DMS 273 (cell line): ENCODE data around the gene C16orf87.
A peak's percentile ranks its signal among the peaks of the same experiment; 100 is the strongest.

Experiments used
- DNase-seq: peaks from one replicate; lab custom pipeline; 2025; ENCODE audit not compliant: unreplicated experiment; lab: John Stamatoyannopoulos, UW

C16orf87 gene

DNA sequence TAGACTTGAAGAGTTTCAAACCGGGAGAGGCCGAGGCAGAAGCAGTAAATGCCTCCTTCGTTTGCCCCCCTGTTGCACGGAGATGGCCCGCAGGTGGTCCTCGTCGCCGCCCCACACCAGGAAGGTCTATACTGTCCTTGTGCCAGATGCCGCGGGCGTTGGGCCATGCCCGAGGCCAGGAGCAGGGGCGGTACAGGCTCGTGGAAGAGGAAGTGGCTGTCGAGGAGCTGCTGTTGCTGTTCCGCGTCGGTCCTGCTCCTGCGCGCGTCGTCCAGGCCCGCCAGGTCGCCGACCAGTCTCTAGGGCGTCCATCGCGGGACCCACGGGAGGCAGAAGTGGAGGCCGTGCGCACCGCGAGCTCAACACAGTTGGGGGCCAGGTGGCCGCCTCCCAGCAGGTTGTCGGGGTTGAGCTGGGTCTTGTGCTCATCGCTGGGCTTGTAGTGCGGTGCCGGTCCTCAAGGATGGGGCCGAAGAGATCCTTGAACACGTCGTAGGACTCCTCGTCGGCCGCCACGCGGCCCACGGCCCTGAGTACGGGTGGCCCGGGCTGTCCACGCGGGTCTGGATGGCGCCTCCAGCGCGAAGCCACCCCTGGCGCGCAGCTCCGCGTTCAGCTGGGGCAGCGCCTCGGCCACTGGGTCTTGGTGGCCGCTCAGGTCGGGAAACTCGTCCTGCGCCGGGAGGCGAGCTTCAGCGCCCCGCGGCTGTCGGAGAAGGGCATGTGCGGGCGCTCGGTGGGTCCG lies 13.1 kb upstream of the C16orf87 start:
- no peak for DNase-seq

DNA sequence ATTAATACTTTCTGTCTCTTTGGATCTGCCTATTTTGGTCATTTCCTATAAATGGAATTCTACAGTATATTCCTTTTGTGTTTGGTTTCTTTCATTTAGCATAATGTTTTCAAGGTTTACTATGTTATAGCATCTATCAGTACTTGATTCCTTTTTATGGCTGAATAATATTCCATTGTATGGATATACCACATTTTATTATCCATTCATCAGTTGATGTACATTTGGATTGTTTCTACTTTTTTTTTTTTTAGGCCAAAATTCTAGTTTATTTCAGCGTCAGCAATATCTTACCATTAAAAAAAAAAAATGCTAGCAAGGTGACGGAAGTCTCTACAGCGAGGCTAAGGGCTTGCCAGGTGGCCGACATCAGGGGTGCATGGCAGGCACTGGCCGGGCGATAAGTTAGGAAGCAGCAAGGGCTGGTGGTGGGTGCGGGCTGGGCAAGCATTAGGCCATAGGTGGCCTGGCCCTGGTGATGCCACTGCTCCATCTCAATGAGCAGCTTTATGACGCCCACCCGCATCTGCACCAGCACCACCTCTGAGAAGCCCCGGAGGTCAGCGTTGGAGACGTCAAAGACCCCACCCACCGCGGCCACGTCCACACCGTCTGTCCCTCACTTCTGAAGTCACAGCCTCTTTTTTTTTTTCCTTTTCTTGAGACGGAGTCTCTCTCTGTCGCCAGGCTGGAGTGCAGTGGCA lies 11.4 kb upstream of the C16orf87 start:
- no peak for DNase-seq

DNA sequence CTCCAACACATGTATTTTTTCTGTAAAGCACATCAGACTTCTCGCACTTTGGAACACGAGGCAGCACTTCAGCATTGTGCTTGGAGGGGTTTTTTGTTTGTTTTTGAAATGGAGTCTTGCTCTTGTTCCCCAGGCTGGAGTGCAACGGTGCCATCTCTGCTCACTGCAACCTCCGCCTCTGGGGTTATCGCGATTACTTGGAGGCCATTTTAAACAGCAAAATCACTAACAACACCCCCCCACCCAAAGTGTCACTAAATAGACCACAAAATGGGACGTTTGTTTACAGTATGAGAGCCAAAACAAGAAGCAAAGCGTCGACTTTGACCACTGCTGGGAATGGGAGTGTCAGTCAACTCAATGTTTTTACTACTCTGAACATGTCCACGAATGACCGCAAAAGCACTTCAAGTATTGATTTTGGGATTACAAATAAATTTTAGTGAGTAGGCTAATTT lies 9.0 kb upstream of the C16orf87 start:
- no peak for DNase-seq

DNA sequence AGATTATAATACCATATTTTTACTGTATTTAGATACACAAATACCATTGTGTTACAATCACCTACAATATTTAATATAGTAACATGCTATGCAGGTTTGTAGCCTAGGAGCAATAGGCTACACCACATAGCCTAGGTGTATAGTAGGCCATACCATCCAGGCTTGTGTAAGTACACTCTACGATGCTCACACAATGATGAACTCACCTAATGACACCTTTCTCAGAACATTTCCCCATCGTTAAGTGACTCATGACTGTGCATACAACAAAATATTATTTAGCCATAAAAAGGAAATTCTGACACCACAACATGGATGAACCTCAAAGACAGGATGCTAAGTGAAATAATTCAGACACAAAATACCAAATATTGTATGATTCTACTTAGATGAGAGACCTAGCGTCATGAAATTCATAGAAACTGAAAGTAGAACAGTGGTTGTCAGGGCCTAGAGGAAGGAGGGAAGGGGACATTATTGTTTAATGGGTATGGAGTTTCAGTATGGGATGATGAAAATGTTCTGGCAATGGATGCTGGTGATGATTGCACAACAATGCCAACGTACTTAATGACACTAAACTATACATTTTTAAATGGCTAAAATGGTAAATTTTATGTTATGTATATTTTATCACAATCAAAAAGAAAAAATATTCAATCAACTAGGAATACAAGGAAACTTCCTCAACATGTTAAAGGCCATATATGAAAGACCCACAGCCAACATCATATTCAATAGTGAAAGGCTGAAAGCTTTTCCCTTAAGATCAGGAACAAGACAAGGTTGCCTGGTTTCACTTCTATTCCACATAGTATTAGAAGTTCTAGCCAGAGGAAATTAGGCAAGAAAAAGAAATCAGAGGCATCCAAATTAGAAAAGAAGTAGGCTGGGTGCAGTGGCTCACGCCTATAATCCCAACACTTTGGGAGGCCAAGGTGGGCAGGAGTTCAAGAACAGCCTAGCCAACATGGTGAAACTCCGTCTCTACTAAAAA lies 5.9 kb upstream of the C16orf87 start:
- DNase-seq, result no peak

DNA sequence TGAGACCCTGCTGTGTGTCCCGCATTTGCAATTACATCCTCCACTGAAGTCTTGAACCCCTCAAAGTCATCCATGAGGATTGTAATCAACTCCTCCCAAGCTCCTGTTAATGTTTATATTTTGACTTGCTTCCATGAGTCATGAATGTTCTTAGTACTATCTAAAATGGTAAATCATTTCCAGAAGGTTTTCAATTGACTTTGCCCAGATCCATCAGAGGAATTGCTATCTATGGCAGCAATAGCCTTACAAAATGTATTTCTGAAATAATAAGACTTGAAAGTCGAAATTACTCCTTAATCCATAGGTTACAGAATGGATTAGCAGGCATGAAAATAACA lies 2.5 kb upstream of the C16orf87 start:
- no peak for DNase-seq

DNA sequence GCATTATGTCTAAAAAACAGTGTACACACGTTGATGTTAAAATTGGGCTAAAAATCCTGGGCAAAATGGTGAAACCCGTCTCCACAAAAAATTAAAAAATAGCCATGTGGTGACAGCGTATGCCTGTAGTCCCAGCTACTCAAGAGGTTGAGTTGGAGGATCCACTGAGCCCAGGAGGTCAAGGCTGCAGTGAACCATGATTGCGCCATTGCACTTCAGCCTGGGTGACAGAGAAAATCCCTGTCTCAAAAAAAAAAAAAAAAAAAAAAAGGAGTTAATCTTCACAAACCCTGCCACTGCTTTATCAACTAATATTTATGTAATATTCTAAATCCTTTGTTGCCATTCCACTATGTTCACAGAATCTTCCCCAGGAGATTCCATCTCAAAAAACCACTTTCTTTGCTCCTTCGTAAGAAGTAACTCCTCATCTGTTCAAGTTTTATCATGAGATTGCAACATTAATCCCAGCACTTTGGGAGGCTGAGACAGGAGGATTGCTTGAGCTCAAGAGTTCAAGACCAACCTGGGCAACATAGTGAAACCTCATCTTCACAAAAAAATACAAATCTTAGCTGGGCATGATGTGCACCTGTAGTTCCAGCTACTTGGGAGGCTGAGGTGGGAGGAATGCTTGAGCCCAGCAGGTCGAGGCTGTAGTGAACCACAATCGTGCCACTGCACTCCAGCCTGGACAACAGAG lies 1.9 kb upstream of the C16orf87 start:
- DNase-seq, result no peak

DNA sequence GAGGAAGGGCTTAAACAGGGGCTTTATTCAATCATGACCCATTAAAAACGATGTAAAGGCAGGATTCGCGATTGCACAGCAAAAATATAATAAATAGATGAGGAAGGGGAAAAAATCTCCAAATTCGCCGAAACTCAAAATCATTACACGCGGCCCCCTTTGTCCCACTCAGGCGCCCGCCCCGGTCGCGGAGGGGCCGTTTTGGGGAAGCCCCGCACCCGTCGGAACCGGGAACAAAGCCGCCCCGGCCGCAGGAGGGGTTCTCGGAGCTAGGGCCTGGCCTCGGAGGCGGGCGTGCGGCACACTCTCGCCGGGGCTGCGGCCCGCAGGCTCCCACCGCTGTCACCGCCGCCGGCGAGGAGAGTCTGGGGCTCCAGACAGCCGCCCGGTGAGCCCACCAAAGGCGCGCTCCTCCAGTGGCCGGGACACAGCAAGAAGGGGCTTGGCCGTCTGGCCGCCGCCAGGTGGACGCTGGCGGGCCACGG lies 521 bp downstream of the C16orf87 start:
- peak; percentile 75 for DNase-seq

DNA sequence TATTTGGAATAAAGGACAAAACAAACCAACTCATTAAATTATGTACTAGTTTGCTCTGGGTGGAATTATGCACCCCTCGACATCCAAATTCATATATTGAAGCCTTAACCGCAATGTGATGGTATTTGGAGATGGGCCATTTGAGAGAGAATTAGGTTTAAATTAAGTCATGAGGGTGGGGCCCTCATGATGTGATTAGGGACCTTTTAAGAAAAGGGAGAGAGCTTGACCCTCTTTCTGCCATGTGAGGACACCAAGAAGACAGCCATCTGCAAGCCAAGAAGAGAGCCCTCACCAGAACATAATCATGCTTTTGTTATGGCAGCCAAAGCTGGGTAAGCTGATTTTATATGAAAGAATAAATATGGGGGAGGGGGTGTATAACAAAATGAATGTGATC lies 2.0 kb downstream of the C16orf87 start:
- peak; percentile 16 for DNase-seq

DNA sequence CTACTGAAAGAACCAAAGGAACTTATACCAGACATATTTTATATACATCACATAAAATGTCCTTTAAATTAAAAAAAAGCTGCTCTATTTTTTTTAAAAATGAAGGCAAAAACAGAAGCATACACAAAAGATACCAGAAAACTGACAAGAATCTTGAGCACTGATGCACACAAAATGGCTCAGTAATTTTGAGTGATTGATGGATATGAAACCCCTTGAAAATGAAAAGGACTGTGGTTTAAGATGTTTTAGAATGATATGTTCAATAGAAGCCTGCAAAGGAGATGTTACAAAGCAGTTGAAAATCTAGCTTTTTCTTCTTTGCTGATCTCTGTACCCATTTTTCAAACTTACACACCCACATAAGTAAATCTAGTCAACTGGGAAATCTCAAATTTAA lies 2.7 kb downstream of the C16orf87 start:
- no peak for DNase-seq

DNA sequence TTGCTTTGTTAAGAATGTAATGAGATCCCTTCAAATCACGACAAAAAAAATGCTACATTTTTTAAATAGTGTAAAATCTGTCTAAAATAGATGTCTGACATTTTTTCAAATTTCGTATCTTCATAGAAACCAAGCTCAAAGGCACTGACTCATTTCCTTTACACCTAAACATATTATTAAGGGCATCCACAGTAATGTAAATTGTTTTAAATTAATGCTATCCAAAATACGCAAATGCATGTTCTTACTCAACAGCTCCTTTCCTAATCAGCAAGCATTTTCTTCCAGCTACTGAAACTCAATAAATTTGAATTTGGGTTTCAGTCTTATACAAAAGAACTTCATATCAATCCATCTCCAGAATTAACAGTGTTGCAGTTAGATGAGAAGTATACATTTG lies 4.3 kb downstream of the C16orf87 start:
- no peak for DNase-seq

DNA sequence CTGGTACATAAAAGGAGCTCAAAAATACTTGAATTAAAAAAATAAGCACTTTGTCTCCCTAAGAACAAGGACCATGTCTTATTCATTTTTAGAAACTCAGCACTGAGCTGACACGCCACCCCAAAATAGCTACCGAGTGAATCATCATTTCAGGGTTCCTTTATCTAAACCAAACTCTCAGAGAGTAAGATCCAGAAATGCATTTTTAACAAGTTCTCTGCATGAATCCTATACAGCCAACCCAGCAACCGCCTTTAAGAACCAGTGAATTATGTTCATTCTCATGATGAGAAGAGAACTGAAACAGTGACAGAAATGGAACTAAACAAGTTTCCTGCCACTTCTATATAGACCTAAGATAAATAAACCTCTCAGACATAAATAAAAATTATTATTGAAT lies 8.7 kb downstream of the C16orf87 start:
- no peak for DNase-seq

DNA sequence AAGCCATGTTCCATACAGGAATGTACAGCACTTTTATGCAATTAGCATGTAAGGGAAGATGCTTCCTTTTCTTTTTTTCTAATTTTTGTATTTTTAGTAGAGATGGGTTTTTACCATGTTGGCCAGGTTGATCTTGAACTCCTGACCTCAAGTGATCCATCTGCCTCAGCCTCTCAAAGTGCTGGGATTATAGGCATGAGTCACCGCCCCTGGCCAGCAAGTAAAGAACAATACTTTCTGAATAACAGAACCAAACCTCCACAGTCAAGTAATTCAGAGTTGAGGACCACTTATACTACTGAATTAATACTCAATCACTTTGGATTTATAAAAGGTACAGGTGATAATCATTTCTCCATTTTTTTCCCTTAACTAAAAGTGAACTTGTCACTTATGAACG lies 13.0 kb downstream of the C16orf87 start:
- DNase-seq, result no peak

DNA sequence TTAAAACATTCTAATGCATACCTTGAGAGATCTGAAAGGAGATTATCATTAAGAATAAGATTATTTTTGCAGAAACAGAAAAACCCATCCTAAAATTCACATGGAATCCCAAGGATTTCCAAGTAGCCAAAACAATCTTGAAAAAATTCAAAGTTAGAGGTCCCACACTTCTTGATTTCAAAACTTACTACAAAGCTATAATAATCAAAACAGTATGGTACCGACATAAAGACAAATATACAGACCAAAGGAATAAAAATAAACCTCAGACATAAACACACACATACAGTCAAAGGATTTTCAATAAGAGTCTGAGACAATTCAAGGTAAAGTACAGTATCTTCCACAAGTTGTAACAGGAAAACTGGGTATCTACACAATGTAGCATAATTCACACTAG lies 16.2 kb downstream of the C16orf87 start:
- DNase-seq, result no peak

DNA sequence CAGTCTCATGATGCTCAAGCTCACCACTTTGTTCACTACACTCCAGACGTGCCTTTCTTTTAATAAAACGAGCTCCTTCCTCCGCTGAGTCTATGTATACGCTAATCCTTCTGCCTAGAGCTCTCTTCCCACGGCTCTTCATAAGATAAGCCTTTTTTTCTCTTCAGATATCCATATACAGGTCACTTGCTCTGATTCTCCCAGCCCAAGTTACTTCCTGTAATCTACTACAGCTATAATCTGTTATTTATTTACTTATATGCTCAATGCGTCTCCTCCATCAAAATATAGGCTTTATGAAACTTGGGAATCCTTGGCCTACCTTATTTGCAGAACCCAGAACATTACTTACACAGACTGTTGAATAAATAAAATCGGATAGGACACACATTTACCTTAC lies 17.4 kb downstream of the C16orf87 start:
- DNase-seq, result no peak

DNA sequence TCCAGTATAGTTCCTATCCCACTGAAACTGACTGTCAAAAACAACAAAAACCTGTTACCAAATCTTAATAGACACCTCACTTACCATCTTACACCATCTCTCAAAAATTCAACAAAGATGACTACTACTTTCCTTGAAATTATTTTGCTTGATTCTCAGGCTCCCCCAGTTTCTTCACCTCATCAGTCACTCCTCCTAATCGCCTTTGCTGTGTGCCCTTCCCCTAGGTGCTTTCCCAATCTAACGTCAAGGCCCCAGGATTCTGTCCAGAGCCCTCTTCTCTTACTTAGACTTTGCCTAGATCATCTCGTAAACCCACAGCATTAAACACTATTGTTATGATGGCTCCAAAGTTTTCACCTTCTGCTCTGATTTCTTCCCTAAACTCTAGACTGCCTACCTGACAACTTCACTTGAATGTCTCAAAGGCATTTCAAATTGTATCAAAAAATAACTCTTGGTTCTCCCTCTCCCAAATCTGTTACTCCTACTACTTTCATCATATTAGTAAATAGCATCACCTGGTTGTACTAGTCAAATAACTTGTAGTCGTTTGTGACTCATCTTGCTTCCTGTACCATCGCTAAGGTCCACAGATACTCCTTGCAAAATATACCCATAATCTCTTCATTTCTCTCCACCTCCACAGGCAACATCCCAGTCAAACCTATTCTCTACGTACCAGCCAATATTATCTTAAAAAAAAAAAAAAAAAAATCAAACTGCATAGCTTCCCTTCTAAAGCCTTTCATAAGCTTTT lies 18.0 kb downstream of the C16orf87 start:
- no peak for DNase-seq

DNA sequence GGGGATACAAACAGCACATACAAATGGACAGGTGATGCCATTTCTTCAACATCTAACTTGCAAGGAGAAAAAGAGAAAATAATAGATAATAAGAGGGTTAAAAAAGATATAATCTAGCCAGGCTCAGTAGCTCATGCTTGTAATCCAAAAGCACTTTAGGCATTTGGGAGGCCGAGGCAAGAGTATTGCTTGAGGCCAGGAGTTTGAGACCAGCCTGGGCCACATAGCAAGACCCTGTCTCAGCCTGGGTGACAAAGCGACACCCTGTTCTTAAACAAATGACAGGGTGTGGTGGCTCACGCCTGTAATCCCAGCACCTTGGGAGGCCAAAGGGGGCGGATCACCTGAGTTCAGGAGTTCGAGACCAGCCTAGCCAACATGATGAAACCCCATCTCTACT lies 19.3 kb downstream of the C16orf87 start:
- no peak for DNase-seq

DNA sequence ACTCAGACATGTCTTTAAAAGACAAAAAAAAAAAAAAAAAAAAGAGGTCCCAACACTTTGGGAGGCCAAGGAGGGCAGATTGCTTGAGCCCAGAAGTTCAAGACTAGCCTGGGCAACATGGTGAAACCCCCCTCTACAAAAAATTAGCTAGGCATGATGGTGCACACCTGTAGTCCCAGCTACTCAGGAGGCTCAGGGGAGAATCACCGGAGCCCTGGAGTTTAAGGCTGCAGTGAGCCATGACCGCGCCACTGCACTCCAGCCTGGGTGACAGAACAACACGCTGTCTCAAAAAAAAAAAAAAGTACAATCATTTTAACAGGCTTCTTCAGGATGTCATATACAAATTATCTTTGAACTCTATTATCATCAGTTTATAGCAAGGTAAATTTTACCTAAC lies 22.0 kb downstream of the C16orf87 start:
- no peak for DNase-seq

DNA sequence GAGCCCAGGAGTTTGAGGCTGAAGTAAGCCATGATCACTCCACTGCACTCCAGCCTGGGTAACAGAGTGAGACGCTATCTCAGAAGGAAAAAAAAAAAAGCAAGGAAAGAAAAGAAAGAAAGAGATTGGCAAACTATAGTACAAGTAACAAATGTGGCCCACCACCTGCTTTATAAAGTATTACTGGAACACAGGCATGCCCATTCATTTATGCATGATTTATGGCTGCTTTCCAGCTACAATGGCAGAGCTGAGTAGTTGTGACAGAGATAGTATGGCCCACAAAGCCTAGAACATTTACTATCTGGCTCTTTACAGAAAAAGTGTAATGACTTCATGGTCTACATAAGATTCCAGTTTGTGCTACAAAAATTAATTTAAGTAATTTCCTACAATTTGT lies 23.6 kb downstream of the C16orf87 start:
- DNase-seq, result no peak

DNA sequence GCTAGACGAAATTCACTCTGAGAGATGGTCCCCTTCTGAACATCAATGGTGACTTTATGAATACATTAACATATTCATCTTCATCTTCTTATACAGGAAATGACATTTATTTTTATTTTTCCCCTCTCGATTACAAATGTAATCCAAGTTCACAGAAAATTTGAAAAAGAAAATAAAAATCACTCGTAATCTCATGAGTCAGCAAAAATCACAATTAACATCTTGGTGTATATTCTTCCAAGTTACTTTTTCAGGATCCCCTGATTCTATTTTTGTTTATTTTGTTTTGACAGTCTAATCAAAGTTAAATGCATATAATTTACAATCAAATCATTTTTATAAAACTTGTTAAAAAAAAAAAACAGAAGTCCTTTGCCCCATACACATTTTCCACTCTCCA lies 27.6 kb downstream of the C16orf87 start:
- no peak for DNase-seq

DNA sequence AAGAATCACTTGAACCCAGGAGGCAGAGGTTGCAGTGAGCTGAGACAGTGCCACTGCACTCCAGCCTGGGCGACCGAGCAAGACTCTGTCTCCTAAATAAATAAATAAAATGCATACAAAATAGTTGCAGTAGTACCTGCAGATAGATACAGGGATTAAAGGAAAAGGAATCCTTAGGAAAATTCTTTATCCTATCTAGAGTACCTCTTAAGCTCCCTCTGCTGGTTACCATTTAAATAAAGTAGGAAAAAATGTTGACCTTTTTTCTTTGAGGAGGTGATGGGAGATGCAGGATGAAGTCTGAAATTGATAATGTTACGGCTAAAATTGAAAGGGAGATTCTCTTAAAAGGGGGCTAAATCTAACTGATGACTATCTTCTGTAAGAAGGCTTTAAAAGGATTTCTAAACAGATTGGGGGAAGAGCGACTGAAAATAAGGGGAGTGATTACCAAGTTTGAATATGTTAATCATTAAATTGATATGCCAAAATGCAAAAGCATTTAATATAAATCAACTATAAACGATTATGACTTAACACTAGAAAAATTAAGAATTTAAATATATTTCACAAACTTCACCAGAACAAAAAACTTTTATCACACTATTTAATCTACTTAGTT lies 29.4 kb downstream of the C16orf87 start:
- peak; percentile 65 for DNase-seq
